CD4-positive, alpha-beta T cell treated with Interleukin-15 for 4 hours (primary cell): ENCODE measurements around the gene DCHS2.

Source experiments
- DNase-seq: peaks from one replicate; pipeline ENCODE4 v3.0.0-alpha.2; 2020; ENCODE audit warnings: low spot score

The DCHS2 gene

GRCh38 chr4:154450966-154451365 lies 40.6 kb downstream of the DCHS2 start:
- DNase-seq: no peak

DNA sequence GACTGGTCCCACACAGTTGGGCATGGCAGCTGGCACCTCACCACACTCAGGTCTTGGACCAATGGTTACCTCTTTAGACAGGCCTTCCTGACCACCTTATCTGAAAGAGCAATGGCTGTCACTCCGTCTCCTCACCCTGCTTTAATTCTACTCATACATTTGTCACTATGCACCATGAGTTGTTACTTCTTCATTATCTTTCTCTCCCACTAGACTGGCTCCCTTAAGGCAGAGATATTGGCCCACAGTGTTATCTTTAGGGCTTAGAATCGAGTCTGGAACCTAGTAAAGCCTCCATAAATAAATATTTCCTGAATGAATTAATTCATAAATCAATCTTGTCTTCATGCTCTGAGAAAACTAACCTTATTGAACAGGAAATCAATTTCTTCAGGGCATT lies 46.6 kb downstream of the DCHS2 start:
- no peak for DNase-seq

DNA sequence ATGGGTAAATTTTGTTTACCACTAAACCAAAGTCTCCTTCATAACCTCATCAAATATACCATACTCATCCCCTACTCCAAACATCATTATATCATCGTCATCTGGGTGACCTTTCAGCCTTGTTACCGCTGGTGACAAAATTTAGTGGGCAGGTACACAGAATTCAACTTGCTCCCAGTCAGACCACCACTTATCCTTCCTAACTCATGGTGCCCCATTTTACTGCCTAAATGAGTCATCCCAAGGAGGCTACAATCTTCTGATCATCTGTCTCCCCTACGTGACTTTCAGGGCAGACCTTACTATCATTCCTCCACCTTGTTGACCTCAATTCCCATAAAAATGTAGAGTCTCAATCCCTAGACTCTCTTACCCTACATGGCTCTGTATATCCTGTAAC lies 49.6 kb downstream of the DCHS2 start:
- DNase-seq: no peak

DNA sequence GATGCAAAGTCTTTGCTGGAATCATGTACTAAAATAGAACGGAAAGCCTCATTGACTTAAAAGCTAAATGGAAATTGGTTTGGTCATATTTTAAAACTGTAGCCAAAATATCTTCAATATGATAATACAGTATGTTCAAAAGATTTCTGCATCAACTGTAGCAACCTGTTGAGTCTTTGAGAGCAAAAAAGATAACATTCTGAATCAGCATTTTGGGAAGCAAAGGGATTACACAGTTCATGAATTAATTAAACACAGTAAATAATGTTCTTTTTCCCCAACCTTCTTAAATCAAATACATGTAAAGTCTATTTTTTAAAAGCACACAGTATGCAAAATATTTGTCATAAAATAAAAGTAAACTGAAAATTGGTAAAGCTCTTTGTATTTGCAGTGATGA lies 50.5 kb downstream of the DCHS2 start:
- DNase-seq: no peak

DNA sequence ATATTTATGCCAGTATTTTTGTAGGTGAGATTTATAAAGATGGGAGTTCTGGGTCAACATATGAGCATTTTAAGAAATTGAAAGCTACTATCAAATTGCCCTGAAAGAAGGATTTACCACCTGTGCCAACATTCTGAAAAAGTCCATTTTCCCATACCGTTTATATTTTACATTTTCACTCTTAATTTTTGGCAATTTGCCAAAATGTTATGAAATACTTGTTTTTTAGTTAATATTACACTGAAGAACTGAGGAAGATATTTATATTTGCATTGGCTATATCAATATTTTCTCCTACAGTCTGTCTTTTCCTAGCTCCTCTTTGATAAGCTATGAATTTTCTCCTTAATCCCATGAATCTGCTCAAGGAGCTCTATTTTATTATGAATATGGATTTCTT lies 52.4 kb downstream of the DCHS2 start:
- DNase-seq: no peak

DNA sequence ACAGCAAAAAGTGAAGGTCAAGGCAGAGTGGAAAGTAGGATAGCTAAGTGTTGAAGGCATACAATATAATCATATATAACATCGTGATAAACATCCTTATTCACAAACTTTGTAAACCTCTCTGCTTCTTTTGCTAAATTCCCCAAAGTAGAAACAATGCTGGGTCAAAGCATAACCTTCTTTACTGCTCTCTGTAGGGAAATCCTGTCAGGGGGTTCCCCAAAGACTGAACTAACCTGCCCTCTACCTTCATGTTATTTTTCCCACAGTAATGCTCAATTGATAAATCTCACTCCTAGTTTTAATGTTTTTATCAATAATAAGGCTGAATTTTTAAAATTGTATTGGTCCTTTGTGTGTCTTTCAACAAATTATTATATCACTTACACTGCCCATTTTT lies 55.7 kb downstream of the DCHS2 start:
- no peak for DNase-seq

- DNase-seq: no peak
Measured at GRCh38 chr4:154433543-154433942, 58.1 kb downstream of the DCHS2 start.

DNA sequence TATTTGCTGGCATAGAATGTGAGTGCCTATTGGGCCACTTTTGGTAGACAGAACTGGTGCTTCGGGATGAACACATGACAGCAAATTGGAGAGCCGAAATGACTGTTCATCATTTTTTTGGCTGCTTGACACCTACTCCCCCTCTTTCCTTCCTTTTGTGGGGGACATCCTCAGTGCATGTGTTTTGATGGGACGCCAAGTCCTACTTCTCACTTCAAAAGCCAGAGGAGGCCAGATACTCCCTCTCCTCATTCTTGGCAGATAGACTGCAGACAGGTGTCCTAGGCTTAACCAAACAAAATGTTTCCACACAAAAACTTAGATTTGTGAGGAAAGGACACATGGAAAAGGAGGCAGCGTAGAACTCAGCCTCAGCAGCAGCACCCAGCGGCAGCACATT lies 62.4 kb downstream of the DCHS2 start:
- no peak for DNase-seq

GRCh38 chr4:154427149-154427548 lies 64.5 kb downstream of the DCHS2 start:
- DNase-seq: no peak

- no peak for DNase-seq
Measured at GRCh38 chr4:154425514-154425913, 66.1 kb downstream of the DCHS2 start.

- no peak for DNase-seq
Measured at GRCh38 chr4:154424810-154425484, 66.7 kb downstream of the DCHS2 start.

- no peak for DNase-seq
Measured at GRCh38 chr4:154422152-154422551, 69.4 kb downstream of the DCHS2 start.

DNA sequence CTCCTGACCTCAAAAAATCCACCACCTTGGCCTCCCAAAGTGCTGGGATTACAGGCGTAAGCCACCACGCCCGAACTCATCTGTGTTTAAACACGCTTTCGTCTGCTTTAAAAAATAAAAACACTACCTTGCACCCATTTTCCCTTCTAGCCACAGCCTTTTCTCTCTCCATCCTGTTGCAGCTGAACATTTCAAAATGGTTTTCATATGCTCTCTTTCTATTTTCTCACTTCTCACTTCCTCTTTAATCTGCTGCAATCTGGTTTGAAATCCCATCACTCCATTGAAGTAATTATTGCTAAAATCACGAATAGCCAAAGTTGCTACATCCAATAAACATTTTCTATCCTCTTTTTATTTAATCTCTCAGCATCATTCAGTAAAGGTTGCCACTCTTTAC lies 70.0 kb downstream of the DCHS2 start:
- DNase-seq: no peak

GRCh38 chr4:154417373-154417673 lies 74.3 kb downstream of the DCHS2 start:
- no peak for DNase-seq

- DNase-seq: no peak
Measured at GRCh38 chr4:154416190-154416547, 75.4 kb downstream of the DCHS2 start.

GRCh38 chr4:154415313-154415712 lies 76.3 kb downstream of the DCHS2 start:
- no peak for DNase-seq

GRCh38 chr4:154414796-154415195 lies 76.8 kb downstream of the DCHS2 start:
- no peak for DNase-seq

DNA sequence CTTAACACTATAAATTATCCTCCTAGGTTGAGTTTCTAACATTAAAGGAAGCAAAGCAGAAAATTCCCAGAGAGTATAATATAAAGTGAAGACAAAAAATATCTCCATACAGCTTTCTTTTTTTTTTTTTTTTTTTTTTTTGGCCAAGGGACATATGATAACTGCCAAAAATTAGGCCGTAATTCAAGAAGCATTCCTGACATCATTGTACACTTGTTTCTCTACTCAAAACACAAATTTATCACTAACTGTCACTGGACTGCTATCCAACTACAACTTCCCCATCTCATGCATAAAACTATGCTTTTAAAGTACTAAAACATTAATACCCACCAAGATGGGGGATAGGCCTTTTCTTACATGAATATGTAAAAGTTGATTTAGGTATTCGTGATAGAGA lies 77.2 kb downstream of the DCHS2 start:
- DNase-seq: no peak

DNA sequence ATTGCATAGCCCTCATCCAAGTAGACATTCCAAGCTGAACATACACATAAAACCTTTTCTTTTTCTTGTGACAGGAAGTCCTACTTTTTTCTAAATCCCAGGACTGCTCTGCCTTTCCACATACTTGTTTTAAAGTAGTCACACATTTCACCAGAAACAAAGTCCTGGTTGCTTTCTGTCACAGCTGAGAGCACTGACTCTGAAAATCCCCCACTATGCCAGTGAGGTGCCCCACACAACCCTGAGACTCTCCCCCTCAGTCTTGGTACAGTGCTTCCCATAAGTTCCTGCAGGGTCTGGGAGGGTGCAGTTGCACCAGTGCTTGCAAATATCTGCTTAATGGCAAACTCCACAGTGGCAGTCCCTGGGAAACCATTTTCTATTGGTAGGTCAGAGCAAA lies 84.2 kb downstream of the DCHS2 start:
- no peak for DNase-seq

DNA sequence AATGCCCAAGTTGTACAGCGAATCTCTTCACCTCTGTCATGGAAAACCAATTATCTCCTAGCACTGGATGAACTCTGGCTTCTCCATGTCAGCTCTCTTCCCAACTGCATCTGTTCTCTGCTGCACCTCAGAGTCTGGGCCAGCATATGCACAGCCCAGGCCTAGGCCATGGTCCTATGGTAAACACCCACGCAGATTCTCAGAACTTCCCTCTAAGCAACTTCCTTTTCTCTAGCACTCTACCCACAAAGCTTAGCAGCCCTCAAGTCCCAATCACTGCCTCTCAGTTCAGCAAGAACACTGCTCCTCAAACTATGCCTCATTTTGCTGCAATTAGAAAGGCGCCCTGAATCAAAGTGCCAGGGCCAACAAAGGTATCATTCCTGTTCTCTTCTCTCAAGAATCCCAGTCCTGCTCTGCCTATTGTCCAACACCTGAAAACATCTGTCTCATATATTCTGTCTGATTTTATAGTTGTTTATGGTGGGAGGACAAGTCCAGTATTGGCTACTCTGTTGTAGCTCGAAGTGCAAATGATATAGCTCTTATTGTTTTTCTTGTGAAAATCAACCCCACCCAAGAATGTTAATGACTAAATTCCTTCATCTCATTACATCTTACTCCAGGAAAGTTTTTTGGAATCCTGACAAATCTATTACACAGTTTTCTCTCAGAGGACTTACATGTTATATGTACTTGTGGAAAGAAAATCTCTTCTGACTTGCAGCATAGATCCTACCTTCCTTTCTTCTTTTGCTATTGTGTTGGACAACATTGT lies 85.4 kb downstream of the DCHS2 start:
- no peak for DNase-seq

DNA sequence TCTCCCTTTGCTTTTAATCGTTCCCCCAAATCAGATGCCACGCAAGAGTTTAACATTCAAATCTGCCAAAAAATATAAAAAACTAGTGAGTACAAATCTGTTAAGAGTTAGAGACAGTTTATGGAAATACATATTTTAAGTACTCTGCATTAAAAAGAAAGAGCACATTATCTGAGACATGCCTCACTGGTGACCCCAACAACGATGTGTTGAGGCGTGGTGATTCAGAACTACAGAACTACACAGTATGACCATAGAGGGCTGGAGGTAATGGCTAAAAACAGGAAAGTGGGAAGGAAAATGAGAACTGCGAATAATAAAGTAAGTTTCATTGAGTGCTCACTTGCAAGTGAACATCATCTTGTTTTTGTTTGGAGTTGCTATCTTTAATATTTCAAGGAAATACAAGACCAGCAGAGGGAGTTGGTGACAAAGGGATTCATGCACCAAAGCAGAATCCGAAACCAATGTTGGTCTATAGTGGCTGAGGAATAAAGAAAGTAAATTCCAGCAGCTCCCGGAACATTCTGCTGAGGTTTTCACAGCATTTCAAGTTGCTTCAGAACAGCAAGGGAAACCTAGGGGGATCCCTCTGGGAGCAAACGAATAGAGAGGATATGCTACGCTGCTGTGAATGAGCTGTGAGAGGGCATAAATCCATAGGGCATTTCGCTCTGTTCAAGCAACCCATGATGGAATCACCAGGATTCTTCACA lies 92.2 kb downstream of the DCHS2 start:
- no peak for DNase-seq

DNA sequence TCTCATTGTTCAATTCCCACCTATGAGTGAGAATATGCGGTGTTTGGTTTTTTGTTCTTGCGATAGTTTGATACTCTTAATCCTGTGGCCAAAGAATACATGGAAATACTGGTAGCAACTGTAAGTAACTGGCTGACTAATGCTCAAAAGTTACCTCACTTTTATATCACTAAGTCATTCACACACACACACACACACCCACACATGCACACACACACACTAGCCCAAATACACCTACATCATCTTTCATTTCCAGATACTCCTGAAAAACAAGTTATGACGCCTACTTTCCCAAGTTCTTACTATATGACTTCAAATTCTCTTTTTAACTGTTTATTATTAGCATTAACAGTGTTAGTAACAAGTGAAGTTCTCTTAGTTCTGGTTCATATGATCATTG lies 101.3 kb downstream of the DCHS2 start:
- DNase-seq: no peak

DNA sequence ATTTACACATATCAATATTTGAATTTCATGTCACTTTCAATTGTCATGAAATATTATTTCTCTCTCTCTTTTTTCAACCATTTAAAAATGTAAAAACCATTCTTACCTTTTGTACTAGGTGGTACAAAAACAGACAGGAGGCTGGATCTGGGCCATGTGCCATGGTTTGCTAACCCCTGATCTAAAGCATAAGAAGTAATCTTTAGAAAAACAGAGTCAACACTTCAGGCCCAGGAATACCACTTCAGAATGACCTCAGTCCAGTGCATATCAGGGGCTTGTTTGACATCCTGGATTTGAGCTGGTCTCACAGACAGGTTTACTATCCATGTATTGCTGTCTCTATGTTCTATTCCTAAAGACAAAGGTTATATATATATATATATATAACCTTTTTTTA lies 102.5 kb downstream of the DCHS2 start:
- DNase-seq: no peak

GRCh38 chr4:154384012-154384411 lies 107.6 kb downstream of the DCHS2 start:
- DNase-seq: no peak
